Testis (tissue), 2 donors: ENCODE results near the gene FAM184A.

Experiments used
- CTCF ChIP-seq, 3 experiments: fragments of 450-650 bp in 2 of 3; fragments of 200-600 bp in 1 of 3; sonication (generic) in 1 of 3; IDR thresholded peaks; one replicate each; pipeline ENCODE4 v1.5.1; 2016 to 2019; ENCODE audit warnings: antibody characterized with exemption in 3 of 3, mild to moderate bottlenecking in 2 of 3, moderate library complexity in 1 of 3
- POLR2A ChIP-seq: fragments of 450-650 bp; IDR thresholded peaks from one replicate; pipeline ENCODE4 v1.6.1; 2017; ENCODE audit warnings: antibody characterized with exemption, mild to moderate bottlenecking, moderate library complexity

- TF ChIP-seq CTCF (IDR thresholded peaks at IDR 0.05) (no peak), POLR2A (no peak)
Observed at GRCh38 chr6:118980063-118980462, 98.4 kb downstream of the FAM184A start.
